SK-N-SH treated with all-trans-retinoic acid at 6 μM for 48 hours (cell line): ENCODE measurements around the gene CADM2.
A peak's percentile ranks its signal among the peaks of the same experiment; 100 is the strongest.

Experiments
- ATAC-seq: fragments of 200-7000 bp; cut with Tn5 transposase; 3 replicates; pipeline ENCODE4 v1.9.1; 2020; ENCODE audit warnings: mild to moderate bottlenecking, moderate library complexity
- BACH2 ChIP-seq: fragments of 250-450 bp; sonication (Bioruptor Pico); IDR thresholded peaks from 2 replicates; pipeline ENCODE4 v1.9.0; 2021; ENCODE audit warnings: mild to moderate bottlenecking, borderline replicate concordance
- CREB5 ChIP-seq: fragments of 250-450 bp; sonication (Bioruptor Pico); IDR thresholded peaks from 2 replicates; pipeline ENCODE4 v1.5.1; 2020; ENCODE audit warnings: low read depth, mild to moderate bottlenecking, moderate library complexity
- CSDC2 ChIP-seq: fragments of 250-450 bp; sonication (Bioruptor Pico); IDR thresholded peaks from 2 replicates; pipeline ENCODE4 v1.5.0; 2020; ENCODE audit warnings: mild to moderate bottlenecking, moderate library complexity
- CSRNP3 ChIP-seq: fragments of 250-450 bp; sonication (Bioruptor Pico); IDR thresholded peaks from 2 replicates; pipeline ENCODE4 v1.5.1; 2021; ENCODE audit warnings: mild to moderate bottlenecking, moderate library complexity
- GLIS3 ChIP-seq: fragments of 250-450 bp; sonication (Bioruptor Pico); IDR thresholded peaks from 2 replicates; pipeline ENCODE4 v1.5.0; 2020; ENCODE audit warnings: mild to moderate bottlenecking, moderate library complexity
- ISL1 ChIP-seq: fragments of 250-450 bp; sonication (Bioruptor Pico); IDR thresholded peaks from 2 replicates; pipeline ENCODE4 v2.1.2; 2022; ENCODE audit warnings: mild to moderate bottlenecking, moderate library complexity
- PATZ1 ChIP-seq: fragments of 250-450 bp; sonication (Bioruptor Pico); IDR thresholded peaks from 2 replicates; pipeline ENCODE4 v1.8.0; 2020; ENCODE audit warnings: mild to moderate bottlenecking, moderate library complexity, borderline replicate concordance
- POU6F1 ChIP-seq: fragments of 250-450 bp; sonication (Bioruptor Pico); IDR thresholded peaks from 2 replicates; pipeline ENCODE4 v1.8.0; 2021; ENCODE audit warnings: low read depth, mild to moderate bottlenecking, moderate library complexity, borderline replicate concordance
- PPARA ChIP-seq: fragments of 250-450 bp; sonication (Bioruptor Pico); IDR thresholded peaks from 2 replicates; pipeline ENCODE4 v1.5.0; 2020; ENCODE audit warnings: mild to moderate bottlenecking, borderline replicate concordance
- RARB ChIP-seq: fragments of 250-450 bp; sonication (Bioruptor Pico); IDR thresholded peaks from 2 replicates; pipeline ENCODE4 v1.8.0; 2021; ENCODE audit warnings: mild to moderate bottlenecking, moderate library complexity
- TCF4 ChIP-seq: fragments of 250-450 bp; sonication (Bioruptor Pico); IDR thresholded peaks from 2 replicates; pipeline ENCODE4 v1.8.0; 2021; ENCODE audit warnings: mild to moderate bottlenecking, moderate library complexity, borderline replicate concordance
- TOX ChIP-seq: fragments of 250-450 bp; sonication (Bioruptor Pico); IDR thresholded peaks from 2 replicates; pipeline ENCODE4 v1.8.0; 2021; ENCODE audit warnings: mild to moderate bottlenecking, moderate library complexity, borderline replicate concordance
- TSHZ2 ChIP-seq: fragments of 250-450 bp; sonication (Bioruptor Pico); IDR thresholded peaks from 2 replicates; pipeline ENCODE4 v1.5.0; 2020; ENCODE audit warnings: mild to moderate bottlenecking, moderate library complexity
- ZC3H10 ChIP-seq: fragments of 250-450 bp; sonication (Bioruptor Pico); IDR thresholded peaks from 2 replicates; pipeline ENCODE4 v1.5.1; 2021; ENCODE audit warnings: mild to moderate bottlenecking, moderate library complexity
- ZFP30 ChIP-seq: fragments of 450-650 bp; formaldehyde crosslinking; IDR thresholded peaks from 2 replicates; pipeline ENCODE4 v1.5.0; 2022; ENCODE audit warnings: mild to moderate bottlenecking, moderate library complexity
- ZNF565 ChIP-seq: fragments of 450-650 bp; formaldehyde crosslinking; conservative IDR thresholded peaks from 2 replicates; pipeline ENCODE4 v1.5.0; 2020; ENCODE audit warnings: low read depth, mild to moderate bottlenecking, moderate library complexity
- ZNF8 ChIP-seq: fragments of 450-650 bp; formaldehyde crosslinking; IDR thresholded peaks from 2 replicates; pipeline ENCODE4 v1.5.0; 2020; ENCODE audit warnings: mild to moderate bottlenecking, moderate library complexity

CADM2 gene

GRCh38 chr3:85068911-85069310 is 110.1 kb downstream of the CADM2 start:
- no peak for ATAC-seq
- TF ChIP-seq BACH2: no peak
- TF ChIP-seq, all 23 proteins: peak for 0

GRCh38 chr3:85074003-85074402 is 115.2 kb downstream of the CADM2 start:
- TF ChIP-seq ZNF8 (CRISPR knock-in tag): no peak
- no peak for TF ChIP-seq TSHZ2 (CRISPR knock-in tag)
- no peak for TF ChIP-seq ZC3H10
- TF ChIP-seq TCF4 (CRISPR knock-in tag): no peak
- no peak for TF ChIP-seq POU6F1
- no peak for TF ChIP-seq GLIS3 (CRISPR knock-in tag)
- TF ChIP-seq, all 23 proteins: peak for 0
- no peak for ATAC-seq

- TF ChIP-seq ISL1 (CRISPR knock-in tag): peak; percentile 94
- TF ChIP-seq CSRNP3 (CRISPR knock-in tag): 0 out of 2 replicates have a peak, but pooled peaks have one; percentile 45
- no peak for TF ChIP-seq ZFP30
- TF ChIP-seq CREB5 (CRISPR knock-in tag): peak; percentile 56; the same call in 1 of the 2 replicates
- no peak for ATAC-seq
These were observed 116.9 kb downstream of the CADM2 start for GRCh38 chr3:85075663-85076062.

GRCh38 chr3:85077018-85077417 is 118.2 kb downstream of the CADM2 start:
- TF ChIP-seq CSRNP3 (CRISPR knock-in tag): no peak
- TF ChIP-seq PPARA (CRISPR knock-in tag): no peak
- no peak for TF ChIP-seq RARB (CRISPR knock-in tag)
- TF ChIP-seq PATZ1: no peak
- no peak for TF ChIP-seq ISL1 (CRISPR knock-in tag)
- TF ChIP-seq ZC3H10: no peak
- TF ChIP-seq CSDC2 (CRISPR knock-in tag): no peak
- no peak for TF ChIP-seq TOX
- TF ChIP-seq ZNF565 (CRISPR knock-in tag): no peak
- TF ChIP-seq ZFP30: no peak
- ATAC-seq: no peak
